ENCODE data around the gene DNASE1L1. TPM values are rescaled to one million over a fixed set of nuclear protein-coding genes. Genes with fewer than 3 reads are reported as not detected.

The DNASE1L1 gene
- total and polyA plus RNA-seq, 2 experiments from 2014 or later = 22.6 to 36.1 TPM

- TF ChIP-seq EZH2 (IDR thresholded peaks at IDR 0.05; ENCODE audit: borderline replicate concordance) (no peak), CTCF (IDR thresholded peaks at IDR 0.05; ENCODE audit: poor library complexity) (no peak), EZH2phosphoT487 (IDR thresholded peaks at IDR 0.05; ENCODE audit: low read depth, severe bottlenecking, unreplicated experiment) (no peak)
- WGBS (ENCODE audit: low lambda C conversion rate, missing lambda C conversion rate) = 91% methylated on average over 8 of the region's 8 CpGs
- Histone ChIP-seq H3K9me3 (ENCODE audit: low read depth) (no peaks in the 10 kb centered on the region), H3K79me2 (no peaks in the 10 kb centered on the region), H4K20me1 (ENCODE audit: insufficient read depth, poor library complexity, severe bottlenecking) (no peaks in the 10 kb centered on the region), H3K4me1 (ENCODE audit: insufficient read depth) (no peaks in the 10 kb centered on the region), H3K27ac (no peak overlapping the region), H3K27me3 (no peaks in the 10 kb centered on the region), H3K4me3 (no peak overlapping the region), H3K36me3 (replicated peaks; ENCODE audit: insufficient read depth, low read depth) (no peaks in the 10 kb centered on the region), H2AFZ (no peak overlapping the region), H3K9me2 (replicated peaks; ENCODE audit: insufficient read depth) (no peaks in the 10 kb centered on the region), H3K4me2 (no peak overlapping the region)
- no peak for DNase-seq (ENCODE audit: low spot score)
Measured at GRCh38 chrX:154413142-154413541, 4.1 kb upstream of the DNASE1L1 start.

GRCh38 chrX:154412468-154412867 is 3.4 kb upstream of the DNASE1L1 start:
- Histone ChIP-seq H3K4me3 (peak overlapping the region; percentile 41), H2AFZ (no peak overlapping the region), H3K36me3 (replicated peaks; ENCODE audit: insufficient read depth, low read depth) (no peaks in the 10 kb centered on the region), H3K27ac (peak overlapping the region; percentile 94), H3K9me2 (replicated peaks; ENCODE audit: insufficient read depth) (no peaks in the 10 kb centered on the region), H3K9me3 (ENCODE audit: low read depth) (no peaks in the 10 kb centered on the region), H3K79me2 (no peaks in the 10 kb centered on the region), H3K4me2 (peak overlapping the region; percentile 81), H3K4me1 (ENCODE audit: insufficient read depth) (no peaks in the 10 kb centered on the region), H4K20me1 (ENCODE audit: insufficient read depth, poor library complexity, severe bottlenecking) (no peaks in the 10 kb centered on the region), H3K27me3 (no peaks in the 10 kb centered on the region)
- TF ChIP-seq CTCF (IDR thresholded peaks at IDR 0.05; ENCODE audit: poor library complexity) = no peak
- no peak for TF ChIP-seq EZH2 (IDR thresholded peaks at IDR 0.05; ENCODE audit: borderline replicate concordance)
- no peak for TF ChIP-seq EZH2phosphoT487 (IDR thresholded peaks at IDR 0.05; ENCODE audit: low read depth, severe bottlenecking, unreplicated experiment)
- WGBS (ENCODE audit: low lambda C conversion rate, missing lambda C conversion rate) = 68% methylated on average over 4 of the region's 4 CpGs
- DNase-seq (ENCODE audit: low spot score) = peak; percentile 5

- H2AFZ ChIP-seq = no peak overlapping the region
- peak; percentile 73 for DNase-seq (ENCODE audit: low spot score)
Measured at GRCh38 chrX:154411981-154412340, 2.9 kb upstream of the DNASE1L1 start.

More at GRCh38 chrX:154411981-154412340, 2.9 kb upstream of the DNASE1L1 start:
- TF ChIP-seq EZH2 (IDR thresholded peaks at IDR 0.05; ENCODE audit: borderline replicate concordance) (no peak), EZH2phosphoT487 (IDR thresholded peaks at IDR 0.05; ENCODE audit: low read depth, severe bottlenecking, unreplicated experiment) (no peak), CTCF (IDR thresholded peaks at IDR 0.05; ENCODE audit: poor library complexity) (no peak)
- Histone ChIP-seq H3K4me3 (peak overlapping the region; percentile 41), H3K4me1 (ENCODE audit: insufficient read depth) (no peaks in the 10 kb centered on the region), H4K20me1 (ENCODE audit: insufficient read depth, poor library complexity, severe bottlenecking) (no peaks in the 10 kb centered on the region), H3K4me2 (peak overlapping the region; percentile 81), H3K79me2 (no peaks in the 10 kb centered on the region), H3K36me3 (replicated peaks; ENCODE audit: insufficient read depth, low read depth) (no peaks in the 10 kb centered on the region), H3K27ac (peak overlapping the region; percentile 94), H3K27me3 (no peaks in the 10 kb centered on the region), H3K9me2 (replicated peaks; ENCODE audit: insufficient read depth) (no peaks in the 10 kb centered on the region), H3K9me3 (ENCODE audit: low read depth) (no peaks in the 10 kb centered on the region)
- 42% methylated on average over 28 of the region's 29 CpGs for whole genome bisulfite sequencing (ENCODE audit: low lambda C conversion rate, missing lambda C conversion rate)
